ENCODE measurements around the gene IER2.
A peak's percentile ranks its signal among the peaks of the same experiment; 100 is the strongest.
"Not testable (repeated sequence)": the region's sequence is repeated elsewhere in the genome, so short reads cannot be mapped to it uniquely, and the experiment has no call there.

IER2 gene

DNA sequence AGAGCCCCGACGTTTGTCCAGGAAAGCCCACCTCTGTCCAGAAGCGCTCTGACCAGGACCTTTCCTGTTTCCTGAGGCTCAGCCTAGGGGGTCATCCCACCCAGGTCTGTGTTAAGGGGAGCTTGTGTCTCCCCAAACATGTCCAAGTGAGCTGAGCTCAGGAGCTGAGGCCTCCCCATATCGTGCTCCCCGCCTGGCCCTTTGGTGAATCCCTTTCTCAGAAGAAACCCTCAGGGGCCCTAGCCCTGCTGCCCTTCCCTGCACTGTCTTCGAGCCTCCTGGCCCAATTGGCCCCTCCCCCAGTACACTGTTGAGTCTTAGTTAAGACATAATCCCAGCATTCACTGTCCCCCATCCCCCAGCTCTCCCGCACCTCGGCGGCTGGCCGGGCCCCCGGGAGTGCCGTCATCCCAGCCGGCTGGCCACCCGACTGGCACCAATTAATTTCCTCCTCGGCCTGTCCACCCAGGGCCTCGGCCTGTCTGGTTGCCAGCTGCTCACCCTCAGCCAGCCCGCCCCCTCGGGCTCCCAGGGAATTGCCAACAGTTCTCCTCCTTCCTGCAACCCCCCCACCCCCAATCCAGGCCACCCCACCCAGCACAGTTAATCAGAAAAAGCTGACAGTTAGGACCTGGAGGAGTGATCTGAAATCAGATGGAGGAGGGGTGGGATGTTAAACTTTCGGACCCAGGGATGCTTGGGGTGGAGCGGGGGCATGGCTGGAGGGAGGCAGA lies 13.6 kb downstream of the IER2 start:
- DNase-seq (ENCODE audit: low spot score) = peak; percentile 22

- no peak for DNase-seq (ENCODE audit: low spot score)
Observed at GRCh38 chr19:13164343-13165161, 14.3 kb downstream of the IER2 start.

GRCh38 chr19:13165162-13165997 lies 15.2 kb downstream of the IER2 start:
- no peak for DNase-seq (ENCODE audit: low spot score)

DNA sequence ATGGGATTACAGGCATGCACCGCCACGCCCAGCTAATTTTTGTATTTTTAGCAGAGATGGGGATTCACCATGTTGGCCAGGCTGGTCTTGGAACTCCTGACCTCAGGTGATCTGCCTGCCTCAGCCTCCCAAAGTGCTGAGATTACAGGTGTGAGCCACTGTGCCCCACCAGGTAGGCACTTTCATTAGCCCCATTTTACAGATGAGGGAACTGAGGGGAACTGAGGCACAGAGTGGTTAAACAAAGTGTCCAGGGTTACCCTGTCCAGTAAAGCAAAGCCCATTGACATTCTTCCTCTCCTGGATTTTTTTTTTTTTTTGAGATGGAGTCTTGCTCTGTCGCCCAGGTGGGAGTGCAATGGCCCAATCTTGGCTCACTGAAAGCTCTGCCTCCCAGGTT lies 15.9 kb downstream of the IER2 start:
- not testable (repeated sequence) for DNase-seq (ENCODE audit: low spot score)

- DNase-seq (ENCODE audit: low spot score) = no peak
Observed at GRCh38 chr19:13169769-13170168, 19.6 kb downstream of the IER2 start.

GRCh38 chr19:13171146-13171545 lies 20.9 kb downstream of the IER2 start:
- DNase-seq (ENCODE audit: low spot score) = no peak

DNA sequence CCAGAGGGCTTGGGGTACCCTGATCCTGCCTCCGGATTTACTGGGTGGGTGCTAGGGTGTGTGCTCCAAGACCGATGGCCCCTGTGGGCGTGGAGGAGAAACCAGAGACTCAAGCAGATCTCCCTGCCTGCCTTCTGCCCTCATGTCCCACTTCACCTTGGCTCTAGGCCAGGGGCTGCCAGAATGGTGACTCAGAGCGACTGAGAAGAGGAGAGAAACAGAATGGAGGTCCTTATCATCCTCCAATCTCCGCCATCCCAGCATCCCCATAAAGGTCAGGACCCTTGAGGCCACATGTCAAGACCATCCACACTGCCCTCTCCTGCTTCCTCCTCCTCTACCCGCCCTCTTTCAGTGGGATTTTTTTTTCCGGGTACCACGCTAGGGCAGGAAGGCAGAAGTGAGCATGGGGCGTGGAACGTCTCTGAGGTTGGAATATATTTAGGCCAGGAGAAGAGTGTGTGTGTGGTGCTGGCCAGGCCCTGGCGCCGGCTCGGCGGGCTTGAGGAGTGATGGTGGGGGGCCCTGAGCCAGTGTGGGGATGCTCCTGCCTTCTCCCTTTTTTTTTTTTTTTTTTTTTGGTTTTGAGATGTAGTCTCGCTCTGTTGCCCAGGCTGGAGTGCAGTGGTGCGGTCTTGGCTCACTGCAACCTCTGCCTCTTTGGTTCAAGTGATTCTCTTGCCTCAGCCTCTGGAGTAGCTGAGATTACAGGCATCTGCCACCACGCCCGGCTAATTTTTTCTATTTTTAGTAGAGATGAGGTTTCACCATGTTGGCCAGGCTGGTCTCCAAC lies 22.3 kb downstream of the IER2 start:
- DNase-seq (ENCODE audit: low spot score) = no peak

DNA sequence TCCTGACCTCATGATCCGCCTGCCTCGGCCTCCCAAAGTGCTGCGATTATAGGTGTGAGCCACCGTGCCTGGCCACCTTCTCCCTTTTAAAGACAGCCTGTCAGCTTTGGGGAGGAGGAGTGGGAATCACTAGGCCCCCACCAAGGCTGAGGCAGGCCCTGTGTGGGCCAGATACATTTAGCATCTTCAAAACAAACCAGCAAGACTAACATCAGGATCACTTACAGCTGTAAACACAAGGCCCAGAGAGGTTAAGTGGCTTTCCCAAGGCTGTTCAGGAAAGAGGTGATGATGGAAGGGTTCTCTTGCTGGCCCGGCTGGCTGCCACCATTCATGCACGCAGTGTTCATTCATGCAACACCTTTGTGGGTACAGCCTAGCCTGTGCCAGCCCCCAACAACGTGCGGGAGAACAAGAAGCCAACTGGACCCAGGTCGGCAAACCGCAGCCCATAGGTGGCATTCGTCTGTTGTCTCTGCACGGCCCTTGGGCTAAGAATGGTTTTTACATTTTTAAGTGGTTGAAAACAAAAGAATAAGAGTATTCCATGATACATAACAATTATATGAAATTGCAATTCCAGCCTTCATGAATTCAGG lies 23.0 kb downstream of the IER2 start:
- no peak for DNase-seq (ENCODE audit: low spot score)

- DNase-seq (ENCODE audit: low spot score) = no peak
Observed at GRCh38 chr19:13176345-13176744, 26.1 kb downstream of the IER2 start.

DNA sequence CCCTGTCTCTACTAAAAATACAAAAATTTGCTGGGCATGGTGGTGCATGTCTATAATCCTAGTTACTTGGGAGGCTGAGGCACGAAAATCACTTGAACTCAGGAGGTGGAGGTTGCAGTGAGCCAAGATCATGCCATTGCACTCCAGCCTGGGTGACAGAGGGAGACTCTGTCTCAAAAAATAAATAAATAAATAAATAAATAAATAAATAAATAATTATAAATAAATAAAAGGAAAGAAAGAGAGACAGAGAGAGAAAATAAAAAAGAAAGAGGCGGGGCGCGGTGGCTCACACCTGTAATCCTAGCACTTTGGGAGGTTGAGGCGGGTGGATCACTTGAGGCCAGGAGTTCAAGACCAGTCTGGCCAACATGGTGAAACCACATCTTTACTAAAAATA lies 27.4 kb downstream of the IER2 start:
- not testable (repeated sequence) for DNase-seq (ENCODE audit: low spot score)

GRCh38 chr19:13178291-13178690 lies 28.1 kb downstream of the IER2 start:
- DNase-seq (ENCODE audit: low spot score) = not testable (repeated sequence)

GRCh38 chr19:13181747-13182388 lies 31.7 kb downstream of the IER2 start:
- DNase-seq (ENCODE audit: low spot score) = no peak

DNA sequence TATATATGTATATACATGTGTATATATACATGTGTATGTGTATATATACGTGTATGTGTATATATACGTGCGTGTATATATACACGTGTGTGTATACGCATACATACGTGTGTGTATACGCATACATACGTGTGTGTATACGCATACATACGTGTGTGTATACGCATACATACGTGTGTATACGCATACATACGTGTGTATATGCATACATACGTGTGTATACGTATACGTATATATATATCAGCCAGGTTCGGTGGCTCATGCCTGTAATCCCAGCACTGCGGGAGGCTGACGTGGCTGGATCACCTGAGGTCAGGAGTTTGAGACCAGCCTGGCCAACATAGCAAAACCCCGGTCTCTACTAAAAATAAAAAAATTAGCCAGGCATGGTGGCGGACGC lies 34.7 kb downstream of the IER2 start:
- not testable (repeated sequence) for DNase-seq (ENCODE audit: low spot score)

DNA sequence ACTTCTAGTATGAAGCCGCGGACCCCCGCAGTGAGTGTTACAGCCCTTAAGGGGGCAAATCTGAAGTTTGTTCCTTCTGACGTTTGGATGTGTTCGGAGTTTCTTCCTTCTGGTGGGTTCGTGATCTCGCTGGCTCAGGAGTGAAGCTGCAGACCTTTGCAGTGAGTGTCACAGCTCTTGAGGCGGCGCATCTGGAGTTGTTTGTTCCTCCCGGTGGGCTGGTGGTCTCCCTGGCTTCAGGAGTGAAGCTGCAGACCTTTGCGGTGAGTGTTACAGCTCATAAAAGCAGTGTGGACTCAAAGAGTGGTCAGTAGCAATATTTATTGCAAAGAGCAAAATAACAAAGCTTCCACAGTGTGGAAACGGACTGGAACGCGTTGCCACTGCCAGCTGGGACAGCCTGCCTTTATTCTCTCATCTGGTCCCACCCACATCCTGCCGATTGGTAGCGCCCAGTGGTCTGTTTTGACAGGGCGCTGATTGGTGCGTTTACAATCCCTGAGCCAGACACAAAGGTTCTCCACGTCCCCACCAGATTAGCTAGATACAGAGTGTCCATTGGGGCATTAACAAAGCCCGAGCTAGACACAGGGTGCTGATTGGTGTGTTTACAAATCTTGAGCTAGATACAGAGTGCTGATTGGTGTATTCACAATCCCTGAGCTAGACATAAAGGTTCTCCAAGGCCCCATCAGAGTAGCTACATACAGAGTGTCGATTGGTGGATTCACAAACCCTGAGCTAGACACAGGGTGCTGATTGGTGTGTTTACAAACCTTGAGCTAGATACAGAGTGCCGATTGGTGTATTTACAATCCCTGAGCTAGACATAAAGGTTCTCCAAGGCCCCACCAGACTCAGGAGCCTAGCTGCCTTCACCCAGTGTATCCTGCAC lies 35.8 kb downstream of the IER2 start:
- not testable (repeated sequence) for DNase-seq (ENCODE audit: low spot score)

- DNase-seq (ENCODE audit: low spot score) = not testable (repeated sequence)
Observed at GRCh38 chr19:13186688-13187087, 36.5 kb downstream of the IER2 start.

GRCh38 chr19:13187419-13187818 lies 37.2 kb downstream of the IER2 start:
- no peak for DNase-seq (ENCODE audit: low spot score)

DNA sequence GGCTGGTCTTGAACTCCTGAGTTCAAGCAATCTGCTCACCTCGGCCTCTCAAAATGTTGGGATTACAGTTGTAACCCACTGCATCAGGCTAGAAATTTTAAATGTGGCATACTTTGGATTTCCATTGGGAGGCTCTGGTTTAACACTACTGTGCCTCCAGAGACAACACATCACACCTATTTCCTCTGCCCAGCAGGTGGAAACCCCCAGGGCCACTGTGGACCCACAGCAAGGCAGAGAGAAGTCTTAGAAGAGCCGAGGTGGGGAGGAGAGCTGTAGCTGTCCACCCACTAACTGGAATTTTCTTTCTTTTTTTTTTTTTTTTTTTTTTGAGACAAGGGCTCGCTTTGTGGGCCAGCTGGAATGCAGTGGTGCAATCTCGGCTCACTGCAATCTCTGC lies 39.4 kb downstream of the IER2 start:
- no peak for DNase-seq (ENCODE audit: low spot score)

GRCh38 chr19:13190781-13191540 lies 40.8 kb downstream of the IER2 start:
- DNase-seq (ENCODE audit: low spot score) = no peak

GRCh38 chr19:13195678-13196077 lies 45.5 kb downstream of the IER2 start:
- DNase-seq (ENCODE audit: low spot score) = no peak
